ENCODE results near the gene FARP1.

FARP1 gene

DNA sequence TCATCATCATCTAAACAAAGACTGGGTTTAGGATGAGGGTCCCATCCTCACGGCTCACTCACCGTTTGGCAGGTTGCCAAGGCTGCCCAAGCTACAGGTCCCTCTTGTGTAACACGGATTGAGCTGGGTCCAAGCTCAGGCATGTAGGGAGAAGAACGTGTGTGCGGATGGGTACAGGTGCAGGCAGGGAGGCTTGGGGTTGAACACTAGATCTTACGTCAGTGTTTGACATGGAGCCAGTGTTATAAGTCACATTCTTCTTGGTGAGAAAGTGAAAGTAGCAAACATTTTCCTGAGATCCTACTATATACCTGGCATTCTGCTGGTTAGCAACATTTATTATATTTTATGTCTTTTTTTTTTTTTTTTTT is 171.0 kb downstream of the FARP1 start:
- DNase-seq, result no peak

DNA sequence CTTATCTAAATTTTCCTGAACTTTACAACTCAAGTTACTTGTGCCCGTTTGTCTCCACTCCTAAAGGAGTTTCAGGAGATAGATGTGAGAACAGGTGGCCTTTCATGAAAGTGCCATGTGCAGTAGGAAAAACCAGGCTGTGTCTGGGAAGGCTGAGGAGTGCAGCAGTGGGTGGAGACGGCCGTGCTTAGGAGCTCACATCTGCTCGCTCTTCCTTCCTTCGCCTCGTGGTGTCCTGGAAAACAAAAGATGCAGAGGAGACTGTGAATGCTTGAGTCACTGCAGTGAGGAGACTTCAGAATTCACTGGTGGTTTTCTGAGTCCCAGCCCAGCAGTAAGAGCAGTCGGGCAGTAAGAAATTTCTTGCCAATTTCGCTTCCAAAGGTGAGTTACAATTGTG is 172.6 kb downstream of the FARP1 start:
- no peak for DNase-seq

DNA sequence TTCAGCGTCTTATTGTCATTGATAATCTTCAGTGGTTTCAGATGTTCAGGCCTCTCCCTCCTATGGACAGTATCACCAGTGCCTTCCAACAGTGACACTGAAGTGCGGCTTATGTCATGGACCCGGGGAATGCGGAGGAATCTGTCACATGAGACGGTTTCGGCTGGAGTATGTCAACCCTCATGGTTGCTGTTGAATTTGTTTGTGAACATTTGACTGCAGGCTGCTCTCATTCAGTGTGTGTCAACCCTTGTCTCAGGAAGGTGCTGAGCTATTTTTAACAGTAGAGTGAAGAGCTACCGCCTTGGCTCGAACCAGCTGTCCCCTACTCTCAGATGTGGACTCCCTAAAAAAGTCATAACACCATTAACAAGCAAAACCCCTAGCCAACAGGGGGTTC is 173.0 kb downstream of the FARP1 start:
- no peak for DNase-seq

DNA sequence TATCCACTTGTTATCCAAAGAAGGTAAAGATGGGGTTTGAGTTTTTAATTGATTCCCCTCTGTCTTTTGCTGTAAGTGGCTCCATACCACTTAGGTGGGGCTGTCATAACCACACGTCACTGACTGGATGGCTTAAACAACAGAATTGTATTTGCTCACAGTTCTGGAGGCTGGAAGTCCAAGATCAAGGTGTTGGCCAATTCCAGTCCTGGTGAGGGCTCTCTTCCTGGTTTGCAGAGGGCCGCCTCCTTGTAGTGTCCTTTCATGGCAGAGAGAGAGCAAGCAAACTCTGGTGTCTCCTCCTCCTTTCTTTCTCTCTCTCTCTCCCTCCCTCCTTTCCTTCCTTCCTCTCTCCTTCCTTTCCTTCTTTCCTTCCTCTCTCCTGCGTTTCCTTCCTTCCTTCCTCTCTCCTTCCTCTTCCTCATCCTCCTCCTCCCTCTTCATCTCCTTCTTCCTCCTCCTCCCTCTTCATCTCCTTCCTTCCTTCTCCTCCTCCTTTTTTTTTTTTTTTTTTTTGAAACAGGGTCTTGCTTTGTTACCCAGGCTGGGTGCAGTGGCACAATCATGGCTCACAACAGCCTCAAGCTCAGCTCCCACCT is 174.8 kb downstream of the FARP1 start:
- no peak for DNase-seq

DNA sequence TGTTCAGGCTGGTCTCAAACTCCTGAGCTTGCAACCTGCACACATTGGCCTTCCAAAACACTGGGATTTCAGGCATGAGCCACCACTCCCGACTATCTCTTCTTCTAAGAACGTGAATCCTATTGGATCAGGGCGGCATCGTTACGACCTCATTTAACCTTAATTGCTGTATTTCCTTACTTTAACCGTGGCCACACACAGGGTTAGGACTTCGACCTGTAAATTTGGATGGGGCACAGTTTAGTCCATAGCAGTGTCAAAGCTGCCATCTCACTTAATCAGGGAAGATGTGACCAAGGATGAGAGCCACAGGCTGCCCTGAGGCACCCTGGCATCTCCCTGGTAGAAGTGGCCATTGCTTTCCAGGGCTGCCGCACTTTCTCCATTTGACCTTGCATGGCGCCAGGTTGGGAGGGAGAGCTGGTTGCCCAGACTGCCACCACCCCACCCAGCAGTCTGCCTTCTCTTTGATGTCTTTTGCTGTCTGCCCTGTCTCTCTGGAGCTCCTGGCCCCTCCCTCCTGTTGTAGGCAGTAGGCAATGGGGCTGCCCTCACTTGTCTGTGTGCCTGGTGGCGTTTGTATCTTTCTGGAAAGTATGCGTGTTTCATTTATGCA is 175.5 kb downstream of the FARP1 start:
- no peak for DNase-seq

DNA sequence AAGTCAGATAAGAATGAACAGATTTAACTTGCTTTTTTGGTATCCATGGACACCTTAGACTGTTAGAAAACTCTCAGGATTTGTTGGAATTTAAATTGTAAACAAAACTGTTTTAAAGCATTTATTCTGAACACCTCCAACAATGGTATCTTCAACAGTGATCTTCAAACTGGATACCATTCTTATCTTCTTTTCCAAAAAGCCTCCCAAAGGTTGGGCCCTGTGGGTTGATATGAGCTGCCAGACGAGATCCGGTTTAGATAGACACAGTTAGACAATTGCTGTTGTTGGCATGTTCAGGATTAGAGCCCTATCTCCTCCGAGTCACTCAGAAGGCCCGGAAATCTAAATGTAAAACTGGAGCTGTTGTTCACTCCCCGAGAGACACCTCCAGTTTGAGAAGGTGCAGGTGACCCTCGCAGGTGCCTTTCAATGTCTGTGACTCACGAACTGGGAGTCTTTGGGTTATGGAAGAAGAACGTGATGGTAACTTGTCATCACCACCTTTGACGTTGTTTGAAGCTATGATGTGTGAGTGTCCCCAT is 177.7 kb downstream of the FARP1 start:
- no peak for DNase-seq

DNA sequence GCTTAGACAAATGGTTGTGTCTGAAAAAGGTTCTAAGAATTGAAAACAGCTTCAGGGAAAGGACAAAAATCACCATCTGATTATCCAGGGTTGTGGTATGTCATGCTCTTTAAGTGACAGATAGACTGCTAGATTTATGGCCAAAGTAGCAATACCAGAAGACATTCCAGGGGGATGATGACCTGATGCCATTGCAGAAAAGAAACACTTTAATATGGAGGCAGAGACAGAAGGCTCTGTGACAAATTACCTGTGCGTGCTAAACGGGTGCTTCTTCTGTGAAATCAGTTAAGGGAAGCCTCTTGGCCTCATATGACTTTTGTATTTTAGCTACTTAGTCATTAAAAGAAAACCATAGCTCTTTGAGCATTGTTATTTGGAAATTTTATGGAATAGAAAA is 178.5 kb downstream of the FARP1 start:
- DNase-seq, result no peak

DNA sequence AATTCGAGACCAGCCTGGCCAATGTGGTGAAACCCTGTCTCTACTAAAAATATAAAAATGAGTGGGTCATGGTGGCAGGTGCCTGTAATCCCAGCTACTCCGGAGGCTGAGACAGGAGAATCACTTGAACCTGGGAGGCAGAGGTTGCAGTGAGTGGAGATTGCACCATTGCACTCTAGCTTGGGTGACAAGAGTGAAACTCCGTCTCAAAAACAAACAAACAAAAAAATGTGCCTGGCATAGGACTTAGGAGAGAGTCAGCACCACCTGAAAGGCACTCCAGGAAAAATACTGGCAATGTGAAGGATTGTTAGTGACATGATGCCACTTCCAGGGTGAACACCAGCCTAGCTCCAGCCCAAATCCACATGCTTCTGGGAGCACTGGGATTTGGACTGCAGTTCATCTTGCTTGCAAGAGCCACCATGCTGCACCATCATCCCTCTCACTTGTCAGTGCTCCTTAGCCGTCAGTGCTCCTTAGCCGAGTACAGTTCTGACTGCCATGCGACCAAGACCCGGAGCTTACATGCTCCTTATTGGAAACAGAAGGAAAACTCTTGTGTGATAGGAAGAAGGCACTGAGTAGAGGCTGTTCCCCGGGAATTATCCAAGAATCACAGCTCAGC is 179.3 kb downstream of the FARP1 start:
- no peak for DNase-seq

DNA sequence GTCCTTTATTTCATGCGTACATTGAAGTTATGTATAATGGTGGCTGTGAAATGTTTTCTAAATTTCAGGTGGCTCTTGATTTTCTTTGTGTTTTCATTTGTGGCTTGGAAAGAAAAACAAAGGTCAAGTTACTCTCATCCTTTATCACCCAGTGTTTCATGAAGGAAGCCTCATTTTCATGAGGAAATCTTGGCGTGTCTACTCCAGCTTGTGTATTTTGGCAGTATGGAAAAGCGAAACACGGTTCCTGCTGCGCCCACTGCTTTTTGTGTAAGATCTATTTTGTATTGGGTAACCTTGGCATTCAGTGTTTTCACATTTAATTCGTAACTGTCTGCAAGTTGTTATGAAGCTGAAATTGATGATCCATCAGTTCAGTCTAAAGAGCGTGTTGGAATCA is 181.2 kb downstream of the FARP1 start:
- DNase-seq, result no peak

DNA sequence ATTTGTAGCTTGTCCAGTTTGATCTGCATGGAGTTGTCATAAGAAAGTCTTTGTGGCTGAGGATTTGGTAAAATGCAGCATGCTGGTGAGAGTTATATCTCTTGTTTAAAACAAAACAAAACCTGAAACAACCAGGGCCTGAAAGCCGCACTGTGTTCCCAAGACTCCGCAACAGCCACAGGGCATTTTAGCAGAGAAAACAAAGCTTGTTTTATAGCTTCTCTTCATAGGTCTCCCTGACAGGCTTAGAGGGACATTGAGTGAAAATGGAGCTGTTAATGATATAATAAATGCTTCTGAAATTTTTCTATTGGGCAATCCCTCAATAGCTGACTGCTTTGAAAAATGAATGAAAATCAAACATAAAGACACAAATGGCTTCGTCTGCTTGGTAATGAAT is 182.8 kb downstream of the FARP1 start:
- DNase-seq, result no peak

DNA sequence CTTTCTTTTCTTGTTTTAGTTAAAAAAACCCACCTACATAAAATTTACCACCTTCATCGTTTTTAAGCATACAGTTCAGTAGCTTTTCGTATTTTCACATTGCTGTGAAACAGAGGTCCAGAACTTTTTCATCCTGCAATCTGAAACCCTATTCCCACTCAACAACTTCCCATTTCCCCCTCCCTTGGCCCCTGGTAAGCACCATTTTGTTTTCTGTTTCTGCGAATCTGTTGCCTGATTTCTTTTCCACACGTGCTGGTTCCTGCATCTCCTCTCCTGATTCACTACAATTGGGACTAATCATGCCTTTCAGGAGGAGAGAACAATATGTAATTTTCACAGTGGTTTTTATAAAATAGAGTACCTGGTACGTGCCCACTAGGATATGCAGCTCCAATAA is 183.4 kb downstream of the FARP1 start:
- no peak for DNase-seq

DNA sequence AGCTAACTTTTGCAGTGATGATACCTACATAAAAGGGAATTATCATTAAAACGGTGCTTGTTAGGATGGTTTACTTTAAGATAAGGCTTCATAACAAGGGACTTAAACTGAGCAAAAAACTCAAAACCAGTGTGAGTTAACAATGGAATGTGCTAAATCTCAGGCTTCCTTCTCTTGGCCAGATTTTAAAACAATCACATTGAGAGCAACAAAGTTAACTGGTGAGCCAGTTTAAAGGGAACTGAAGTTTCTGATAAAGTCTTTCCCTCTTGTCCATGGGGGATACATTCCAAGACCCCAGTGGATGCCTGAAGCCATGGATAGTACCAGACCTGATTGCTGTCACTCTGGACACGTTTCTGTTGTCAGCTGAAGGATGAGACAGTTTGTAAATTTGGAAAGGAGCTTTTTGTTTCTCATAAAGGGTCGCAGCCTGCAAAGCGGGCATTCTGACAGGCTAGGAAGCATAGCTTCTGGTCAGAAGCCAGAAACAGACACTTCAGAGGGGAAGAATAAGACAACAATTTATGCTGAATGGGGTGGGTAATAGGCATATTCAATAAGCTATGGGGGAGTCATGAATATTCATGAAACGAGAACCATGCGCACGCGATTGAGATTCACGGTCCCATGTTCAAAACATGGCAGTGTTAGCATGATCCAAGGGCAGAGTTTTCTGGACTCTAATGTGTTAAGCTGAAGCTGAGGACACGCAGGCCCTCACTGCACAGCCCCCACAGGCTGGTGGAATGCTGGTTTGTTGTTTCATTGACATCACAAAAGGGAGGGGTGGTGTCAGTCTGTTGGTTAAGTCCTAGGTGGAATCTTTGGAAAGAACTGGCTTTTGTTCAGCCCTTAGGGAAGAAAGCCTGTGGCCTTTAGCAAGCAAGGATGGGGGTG is 184.7 kb downstream of the FARP1 start:
- DNase-seq, result no peak

DNA sequence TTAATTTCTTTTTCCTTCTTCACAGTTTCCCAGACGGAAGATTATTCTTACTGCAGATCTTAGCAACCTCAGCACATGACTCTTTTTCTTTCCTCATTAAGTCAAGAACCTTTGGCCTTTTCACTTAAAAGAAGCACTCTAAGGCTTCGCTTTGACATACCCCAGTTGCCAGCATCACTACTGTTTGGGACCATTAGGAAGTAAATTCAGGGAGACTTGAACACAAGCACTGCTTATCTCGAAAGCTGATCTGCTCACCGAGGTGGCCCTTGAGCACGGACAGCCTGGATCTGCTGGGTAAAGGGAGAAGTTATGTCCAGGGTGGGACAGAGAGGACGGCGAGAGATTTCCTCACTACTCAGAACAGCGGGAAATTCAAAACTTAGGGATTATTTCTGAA is 185.6 kb downstream of the FARP1 start:
- DNase-seq, result no peak

DNA sequence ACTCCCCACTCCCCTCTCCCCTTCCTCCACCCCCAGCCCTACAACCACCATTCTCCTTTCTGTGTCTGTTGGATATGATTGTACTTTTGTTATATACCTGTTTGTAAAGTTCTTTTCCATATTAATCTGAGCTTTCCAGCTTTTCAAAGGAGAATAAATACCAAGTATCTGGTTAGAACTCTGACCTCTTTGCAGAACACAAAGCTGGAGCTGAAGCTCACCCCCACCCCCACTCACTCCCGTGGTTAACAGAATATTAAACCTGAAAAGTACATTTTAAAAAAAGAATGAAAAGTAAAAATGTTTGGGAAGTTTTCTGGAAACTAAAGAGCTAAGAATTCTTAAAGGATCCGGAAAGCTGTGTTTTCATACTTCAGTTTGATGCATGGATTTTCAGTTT is 189.3 kb downstream of the FARP1 start:
- DNase-seq, result no peak

DNA sequence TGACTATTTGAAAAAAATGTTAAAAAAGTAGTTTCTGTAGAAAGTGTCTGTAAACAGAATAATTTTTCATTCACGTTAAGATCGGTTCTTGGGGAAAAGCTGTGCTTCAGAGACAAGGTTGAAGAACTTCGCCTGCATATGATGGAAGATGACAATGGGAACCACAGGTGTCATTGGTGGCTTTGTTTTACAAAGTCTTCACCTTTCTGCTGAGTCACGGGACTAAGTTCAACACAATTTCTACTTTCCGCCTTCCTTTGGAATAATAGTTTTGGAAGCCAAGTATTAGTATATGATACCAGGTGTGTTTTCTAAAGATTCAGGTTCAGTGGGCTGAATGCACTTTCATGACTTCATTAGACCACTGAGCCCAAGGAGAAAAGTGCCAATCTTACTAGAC is 189.8 kb downstream of the FARP1 start:
- DNase-seq, result no peak

DNA sequence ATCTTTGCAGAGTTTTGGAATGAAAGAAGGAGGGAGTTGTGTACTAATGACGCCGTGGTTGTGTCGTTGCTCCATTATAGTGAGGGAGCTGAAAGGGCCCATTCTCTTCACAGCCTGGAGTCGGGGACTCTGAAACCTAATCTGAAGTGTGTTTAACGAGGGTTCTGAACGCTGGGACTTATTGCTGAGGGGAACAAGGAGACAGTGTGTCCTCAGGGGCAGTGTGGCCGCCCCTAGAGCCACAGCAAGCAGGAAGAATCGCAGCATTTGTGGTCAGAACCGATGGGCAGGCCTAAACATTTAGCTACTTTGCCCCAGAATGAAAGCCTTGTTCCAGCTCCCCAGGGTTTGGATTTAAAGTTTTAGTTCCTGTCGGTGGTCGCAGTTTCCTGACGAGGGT is 190.6 kb downstream of the FARP1 start:
- DNase-seq, result no peak

DNA sequence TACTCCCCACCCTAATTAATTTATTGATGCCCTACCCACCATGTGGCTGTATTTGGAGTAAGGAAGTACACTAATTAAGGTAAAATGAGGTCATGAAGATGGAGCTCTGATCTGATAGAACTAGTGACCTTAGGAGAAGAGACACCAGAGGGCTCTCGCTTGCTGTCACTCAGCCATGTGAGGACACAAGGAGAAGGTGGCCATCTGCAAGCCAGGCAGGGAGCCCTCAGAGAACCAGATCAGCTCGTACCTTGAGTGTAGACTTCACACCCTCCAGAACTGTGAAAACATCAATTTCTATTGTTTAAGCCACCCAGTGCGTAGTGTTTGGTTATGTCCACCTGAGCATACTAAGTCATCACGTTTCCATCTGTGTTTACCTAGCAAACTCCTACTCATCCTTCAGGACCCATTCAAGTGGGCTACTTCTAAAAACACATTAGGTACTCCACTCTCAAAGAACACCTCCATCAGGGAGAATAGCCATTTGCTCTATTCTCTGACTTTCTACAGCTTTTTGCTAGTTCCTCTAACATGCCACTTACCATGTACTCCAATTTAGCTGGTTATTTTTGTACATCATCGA is 191.8 kb downstream of the FARP1 start:
- no peak for DNase-seq

DNA sequence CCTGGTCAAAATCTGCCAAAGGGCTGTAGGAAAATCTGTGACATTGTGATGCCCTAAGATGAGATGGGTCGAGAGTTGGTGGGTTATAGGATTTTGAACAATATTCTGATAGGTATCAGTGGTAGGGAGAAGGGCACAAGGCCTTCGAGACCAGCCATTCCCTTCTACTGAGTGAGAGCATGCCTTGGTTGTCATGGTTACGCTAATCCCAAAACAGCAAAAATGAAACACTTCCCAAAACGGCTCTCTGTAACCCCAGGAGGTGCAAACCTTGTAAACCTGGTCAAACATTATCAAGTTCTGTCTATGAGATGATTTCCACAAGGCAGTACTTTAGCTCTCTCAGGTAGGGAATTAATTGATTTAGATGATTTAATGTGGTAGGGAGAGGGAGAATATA is 192.8 kb downstream of the FARP1 start:
- DNase-seq, result no peak

DNA sequence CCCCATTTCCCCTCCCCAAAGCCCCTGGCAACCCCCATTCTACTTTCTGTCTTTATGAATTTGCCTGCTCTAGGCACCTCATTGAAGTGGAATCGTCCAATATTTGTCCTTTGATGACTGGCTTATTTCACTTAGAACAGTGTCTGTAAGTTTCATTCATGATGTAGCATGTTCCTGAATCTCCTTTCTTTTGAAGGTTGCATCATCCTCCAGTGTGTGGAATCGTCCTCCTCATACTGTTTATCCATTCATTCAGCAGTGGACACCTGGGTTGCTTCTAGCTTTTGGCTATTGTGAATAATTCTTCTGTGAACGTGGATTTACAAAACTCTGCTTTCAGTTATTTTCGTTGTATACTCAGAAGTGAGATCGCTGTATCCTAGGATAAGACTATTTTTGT is 195.4 kb downstream of the FARP1 start:
- no peak for DNase-seq

DNA sequence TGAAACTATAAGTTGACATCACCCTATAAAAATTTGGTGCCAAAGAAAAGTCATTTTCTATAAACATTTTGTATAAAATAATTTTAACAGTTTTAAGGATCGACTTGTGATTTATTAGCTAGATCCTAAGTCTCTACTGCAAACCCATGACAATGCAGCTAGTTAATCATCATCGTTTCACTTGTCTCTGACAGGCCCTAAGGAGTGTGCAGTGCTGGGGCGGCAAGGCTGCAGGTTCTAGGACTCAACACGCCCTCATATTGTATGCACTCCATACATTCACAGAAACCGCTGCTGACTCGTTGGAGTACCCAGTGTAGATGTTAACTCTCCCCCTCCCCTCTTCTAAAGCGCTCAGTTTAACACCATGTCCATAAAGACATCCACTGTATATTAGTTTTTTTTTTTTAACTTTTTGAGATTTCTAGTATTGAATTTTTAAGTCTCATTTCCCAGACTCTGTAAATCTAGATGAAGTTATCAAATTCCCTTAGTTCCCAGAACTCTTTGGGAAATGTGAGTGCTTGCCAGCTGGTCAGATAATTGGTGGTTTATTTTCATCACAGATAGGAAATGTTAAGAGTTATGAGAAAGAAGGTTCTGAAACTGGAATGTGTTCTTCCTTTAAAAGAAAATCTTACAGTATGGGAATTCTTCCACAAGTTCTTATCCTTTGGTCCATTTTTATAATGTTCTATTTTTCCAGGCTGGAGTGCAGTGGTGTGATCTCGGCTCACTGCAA is 197.0 kb downstream of the FARP1 start:
- DNase-seq, result no peak

DNA sequence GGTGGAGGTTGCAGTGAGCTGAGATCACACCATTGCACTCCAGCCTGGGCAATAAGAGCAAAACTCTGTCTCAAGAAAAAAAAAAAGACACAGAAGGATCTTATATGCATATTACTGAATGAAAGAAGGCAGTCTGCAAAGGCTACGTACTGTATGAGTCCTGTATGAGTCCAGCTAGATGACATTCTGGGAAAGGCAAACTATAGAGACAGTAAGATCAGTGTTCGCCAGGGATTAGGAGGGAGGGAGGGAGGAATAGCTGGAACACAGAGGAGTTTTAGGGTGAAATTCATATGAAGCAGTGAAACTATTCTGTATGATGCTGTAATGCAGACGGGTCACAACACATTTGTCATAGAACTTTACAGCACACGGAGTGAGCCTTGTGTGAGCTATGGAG is 200.1 kb downstream of the FARP1 start:
- DNase-seq, result no peak

DNA sequence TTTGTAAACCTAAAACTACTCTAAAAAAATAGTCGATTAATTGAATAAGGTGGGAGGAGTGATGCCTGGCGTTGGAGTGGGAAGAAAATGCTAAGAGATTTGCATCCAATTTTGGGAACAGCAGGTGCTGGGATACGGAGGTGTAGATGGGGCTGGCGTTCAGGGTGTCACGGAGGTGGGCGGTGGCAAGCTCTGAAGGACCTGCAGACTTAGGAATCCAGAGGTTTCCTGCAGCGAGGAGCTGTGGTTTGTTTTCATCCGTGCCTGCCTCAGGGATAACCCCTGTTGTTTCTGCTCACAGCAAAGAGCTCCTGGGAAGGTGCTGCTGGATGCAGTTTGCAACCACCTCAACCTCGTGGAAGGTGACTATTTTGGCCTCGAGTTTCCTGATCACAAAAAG is 200.6 kb downstream of the FARP1 start:
- DNase-seq, result no peak
